Keratinocyte (primary cell): Measurements from ENCODE around the gene METTL27.

ENCODE experiments used
- CTCF ChIP-seq, 3 experiments: IDR thresholded peaks in 1 of 3; conservative IDR thresholded peaks in 1 of 3; optimal IDR thresholded peaks in 1 of 3; 2 replicates in 2 of 3; 3 replicates in 1 of 3; pipeline versions ENCODE3 to v1.5.1; 2011; ENCODE audit warnings: low read length in 3 of 3, mild to moderate bottlenecking in 3 of 3, moderate library complexity in 2 of 3, control low read depth in 1 of 3, inconsistent platforms in 1 of 3; ENCODE audit not compliant: insufficient read depth in 2 of 3; ENCODE audit errors: extremely low read depth in 1 of 3
- EZH2 ChIP-seq: IDR thresholded peaks from one replicate; pipeline ENCODE4 v1.6.1; 2012; ENCODE audit warnings: inconsistent platforms, mild to moderate bottlenecking, low read length, moderate library complexity

- TF ChIP-seq CTCF (optimal IDR thresholded peaks at IDR 0.05 in 1 of 3, IDR thresholded peaks at IDR 0.05 in 1 of 3, conservative IDR thresholded peaks at IDR 0.05 in 1 of 3; ENCODE audit: extremely low read depth in 1 of 3, insufficient read depth in 2 of 3, low read length in 3 of 3): no peak
- no peak for TF ChIP-seq EZH2
These were observed 14.7 kb downstream of the METTL27 start for GRCh38 chr7:73827567-73828106.
